Epithelial cell of alveolus of lung (primary cell): ENCODE data around the gene PWP1. TPM values are rescaled to one million over a fixed set of nuclear protein-coding genes. Genes with fewer than 3 reads are reported as not detected.

Experiments used
- total RNA-seq: library from RNA; depleted of rRNA; stranded (reverse); fragments of >200 nt; gene quantifications from 2 replicates; pipeline ENCODE4 v1.2.1, GENCODE V29; 2015

Gene PWP1
- total RNA-seq: 49.3 and 62.2 TPM in 2 replicates

GRCh38 chr12:107685360-107686248 lies at the start of gene PWP1:
Gene PWP1 (plus strand): TSS chr12:107685799. CDS start chr12:107685900, 101 bp downstream.

DNA sequence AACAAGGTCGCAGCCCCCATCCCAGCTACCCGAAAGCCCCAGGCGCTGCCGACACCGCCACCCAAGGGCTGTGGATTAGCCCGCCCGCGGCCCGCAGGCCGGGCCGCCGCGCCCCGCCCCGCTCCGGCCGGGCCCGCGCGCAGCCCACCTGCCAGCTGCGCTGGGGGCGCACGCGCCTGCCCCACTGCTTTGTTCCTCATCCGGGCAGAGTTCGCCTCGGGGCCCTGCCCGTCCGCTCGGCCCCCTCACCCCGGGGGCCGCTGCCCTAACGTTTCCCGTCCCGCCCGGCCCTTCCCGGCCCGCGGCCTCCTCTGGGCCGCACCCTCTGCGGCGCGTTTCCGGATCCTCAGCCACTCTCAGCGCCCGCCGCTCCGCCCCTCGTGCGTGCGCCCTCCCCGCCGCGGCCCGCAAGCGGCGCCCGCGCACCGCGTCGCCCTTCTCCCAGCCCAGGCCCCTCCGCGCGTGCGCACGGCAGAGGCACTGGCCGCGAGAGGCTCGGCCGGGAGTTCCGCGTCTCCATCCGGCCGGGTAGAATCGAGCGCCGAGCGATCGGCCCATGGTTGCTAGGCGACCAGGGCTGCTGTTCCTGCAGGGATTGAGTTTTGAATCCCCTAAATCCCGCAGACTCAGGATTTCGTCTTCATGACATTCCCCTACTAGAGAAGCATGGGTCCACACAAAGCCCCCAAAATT lies 75.4 kb downstream of the PWP1 start, which contains the start of gene PRDM4:
Gene PRDM4, minus strand, starts transcription at position 329 of the 693 bp plus-strand sequence. CDS start 622 bp downstream, outside the sequence.

Other genes starting within 250 kb of the PWP1 start
- 18.0 and 20.6 TPM in 2 replicates for gene PRDM4, start 75.3 kb downstream of the PWP1 start, total RNA-seq
- not detected in 2 replicates for gene ASCL4, start 88.9 kb downstream of the PWP1 start, total RNA-seq